ENCODE measurements around the gene MRTO4. TPM values are rescaled to one million over a fixed set of nuclear protein-coding genes. Genes with fewer than 3 reads are reported as not detected.

MRTO4 gene
- total RNA-seq, 2 donors from 2014 or later = 17.6 to 27.7 TPM

DNA sequence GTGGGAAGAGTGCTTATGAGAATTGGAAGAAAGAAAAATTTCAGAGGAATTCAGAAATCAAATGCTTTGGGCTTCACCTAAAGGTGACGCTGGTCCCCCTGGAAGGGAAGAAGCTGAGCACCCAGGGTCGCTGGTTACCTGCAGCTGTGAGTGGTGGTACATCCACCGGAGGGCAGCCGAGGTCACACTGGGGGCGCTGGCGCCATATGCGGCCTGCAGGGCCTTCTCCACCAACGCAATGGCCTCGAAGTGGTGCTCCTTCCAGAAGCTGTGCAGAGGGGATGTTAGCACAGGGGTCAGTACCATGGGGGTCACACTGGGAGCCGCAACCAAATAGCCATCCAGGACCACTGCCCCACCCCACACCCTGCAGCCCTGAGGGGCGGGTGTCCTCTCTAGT, 54.3 kb downstream of the MRTO4 start:
- H3K9me3 ChIP-seq = no peaks in the 10 kb centered on the region
- peaks cover 11% of the 10 kb centered on the region for H3K4me1 ChIP-seq
- no peak for ATAC-seq
- H3K4me3 ChIP-seq = no peak overlapping the region
- intact Hi-C loops (cut with DNase I) = loop anchor here (10.0 kb wide), 1 partner anchor 51 kb away; the partner anchor contains the start of genes EMC1 and MRTO4
- peaks cover 0 to 18% of the 10 kb centered on the region in 2 donors for H3K36me3 ChIP-seq (replicated peaks in 1 of 2; ENCODE audit: insufficient read depth in 1 of 2, low read depth in 2 of 2)
- TF ChIP-seq POLR2A (IDR thresholded peaks at IDR 0.05) (no peak), CTCF (IDR thresholded peaks at IDR 0.05) (no peak)
- no peak for DNase-seq
- no peak overlapping the region for H3K27ac ChIP-seq
- no peaks in the 10 kb centered on the region for H3K27me3 ChIP-seq
- 94 to 100% methylated on average over 6 to 11 of the region's 11 CpGs for WGBS, 2 donors

DNA sequence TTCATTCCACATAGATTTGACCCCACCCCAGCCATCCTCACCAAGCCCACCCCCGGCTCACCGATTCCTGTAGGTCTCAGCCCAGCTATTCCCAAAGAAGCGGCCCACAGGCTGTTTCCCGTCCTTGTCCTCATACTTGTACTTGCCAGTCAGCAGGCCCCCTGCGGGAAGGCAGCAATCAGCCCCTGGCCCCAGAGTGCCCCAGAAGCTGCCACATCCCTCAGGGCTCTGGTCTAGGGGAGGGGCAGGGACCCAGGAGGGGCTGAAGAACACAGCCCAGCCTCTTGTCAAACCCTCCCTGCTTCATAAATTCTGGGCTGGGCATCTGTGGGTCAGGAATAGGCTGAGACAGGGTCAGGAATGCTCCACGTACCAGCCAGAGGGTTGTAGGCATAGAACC, 55.3 kb downstream of the MRTO4 start:
- H3K27me3 ChIP-seq = no peaks in the 10 kb centered on the region
- H3K4me1 ChIP-seq = peaks cover 19% of the 10 kb centered on the region
- ATAC-seq (no peak), DNase-seq (no peak)
- intact Hi-C loops (cut with DNase I) = loop anchor here (10.0 kb wide), 1 partner anchor 52 kb away; the partner anchor contains the start of genes EMC1 and MRTO4
- 96 to 100% methylated on average over 1 to 6 of the region's 6 CpGs for WGBS, 2 donors
- TF ChIP-seq CTCF (IDR thresholded peaks at IDR 0.05) (no peak), POLR2A (IDR thresholded peaks at IDR 0.05) (no peak)
- H3K9me3 ChIP-seq = no peaks in the 10 kb centered on the region
- H3K36me3 ChIP-seq (replicated peaks in 1 of 2; ENCODE audit: insufficient read depth in 1 of 2, low read depth in 2 of 2) = peaks cover 0 to 18% of the 10 kb centered on the region in 2 donors
- no peak overlapping the region for H3K4me3 ChIP-seq
- no peak overlapping the region for H3K27ac ChIP-seq

DNA sequence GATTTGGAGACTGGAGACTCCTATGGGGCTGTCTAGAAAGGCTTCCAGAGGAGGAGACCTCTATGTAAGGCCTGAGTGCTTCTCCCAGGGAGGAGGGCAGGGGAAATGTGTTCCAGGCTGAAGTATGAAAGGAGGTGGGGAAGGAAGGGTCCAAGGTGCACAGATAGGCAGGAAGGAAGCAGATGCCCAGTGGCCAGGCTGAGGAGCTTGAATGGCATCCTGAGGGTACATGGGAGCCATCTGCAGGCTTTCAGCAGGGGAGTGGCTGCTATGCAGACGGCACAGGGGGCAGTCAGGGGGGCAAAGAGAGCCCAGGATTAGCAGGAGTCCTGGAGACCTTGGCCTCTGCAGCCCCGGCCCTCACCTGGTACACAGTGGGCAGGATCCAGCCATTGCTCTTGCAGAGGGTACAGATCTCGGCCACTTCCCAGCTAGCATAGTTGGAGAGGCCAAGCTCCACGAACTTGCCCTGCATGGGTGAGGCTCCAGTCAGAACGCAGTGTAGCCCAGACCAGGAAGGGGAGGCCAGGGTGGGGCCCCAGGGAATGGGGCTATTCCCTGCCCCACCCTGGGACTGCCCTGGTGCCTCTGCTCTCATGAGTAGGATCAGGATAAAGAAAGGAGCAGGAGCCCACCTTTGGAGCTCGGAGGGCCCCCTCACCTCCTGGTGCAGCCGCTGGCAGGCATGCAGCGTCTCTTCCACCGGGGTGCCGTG, 56.3 kb downstream of the MRTO4 start:
- Histone ChIP-seq H3K4me1 (peaks cover 24% of the 10 kb centered on the region), H3K27ac (no peak overlapping the region), H3K9me3 (no peaks in the 10 kb centered on the region), H3K4me3 (no peak overlapping the region), H3K36me3 (replicated peaks in 1 of 2; ENCODE audit: insufficient read depth in 1 of 2, low read depth in 2 of 2) (peaks cover 0 to 18% of the 10 kb centered on the region in 2 donors), H3K27me3 (no peaks in the 10 kb centered on the region)
- ATAC-seq = no peak
- no peak for DNase-seq
- TF ChIP-seq CTCF (IDR thresholded peaks at IDR 0.05) = no peak
- TF ChIP-seq POLR2A (IDR thresholded peaks at IDR 0.05) = no peak
- WGBS, 2 donors = 70 to 91% methylated on average over 1 to 10 of the region's 10 CpGs
- intact Hi-C loops (cut with DNase I) = loop anchor here (10.0 kb wide), 1 partner anchor 53 kb away; the partner anchor contains the start of genes EMC1 and MRTO4

GRCh38 chr1:19308509-19308907, 56.9 kb downstream of the MRTO4 start:
- no peaks in the 10 kb centered on the region for H3K27me3 ChIP-seq
- DNase-seq (no peak), ATAC-seq (no peak)
- H3K4me1 ChIP-seq = peaks cover 30% of the 10 kb centered on the region
- no peak overlapping the region for H3K27ac ChIP-seq
- no peak overlapping the region for H3K4me3 ChIP-seq
- TF ChIP-seq CTCF (IDR thresholded peaks at IDR 0.05) = no peak
- no peak for TF ChIP-seq POLR2A (IDR thresholded peaks at IDR 0.05)
- intact Hi-C loops (cut with DNase I) = loop anchor here (10.0 kb wide), 1 partner anchor 54 kb away; the partner anchor contains the start of genes EMC1 and MRTO4
- H3K9me3 ChIP-seq = no peaks in the 10 kb centered on the region
- WGBS, 2 donors = 90 to 97% methylated on average over 2 to 3 of the region's 3 CpGs
- peaks cover 0 to 15% of the 10 kb centered on the region in 2 donors for H3K36me3 ChIP-seq (replicated peaks in 1 of 2; ENCODE audit: insufficient read depth in 1 of 2, low read depth in 2 of 2)
